ENCODE data around the gene CGB8. TPM values are rescaled to one million over a fixed set of nuclear protein-coding genes. Genes with fewer than 3 reads are reported as not detected.
"Not testable (repeated sequence)": the region's sequence is repeated elsewhere in the genome, so short reads cannot be mapped to it uniquely, and the experiment has no call there.

Gene CGB8
- total RNA-seq, 1 donor from 2014 or later, result not detected

GRCh38 chr19:49036815-49037214 is 12.1 kb downstream of the CGB8 start, which contains the start of gene CGB1:
TSS of gene CGB1 (minus strand) at chr19:49036895. CDS start at chr19:49036711, 184 bp downstream.
- H3K4me3 Mint-ChIP-seq; H3K27me3 Mint-ChIP-seq (ENCODE audit: insufficient read depth); DNase-seq (ENCODE audit: low spot score); H3K27ac Mint-ChIP-seq; H3K9me3 Mint-ChIP-seq; H3K36me3 Mint-ChIP-seq (ENCODE audit: low read depth); H3K4me1 Mint-ChIP-seq (ENCODE audit: low read depth); intact Hi-C loops (cut with micrococcal nuclease): not testable (repeated sequence)

GRCh38 chr19:49031642-49032301 is 17.1 kb downstream of the CGB8 start, which contains the start of gene CGB2:
TSS of gene CGB2 (plus strand) at chr19:49031890. CDS start at chr19:49032096, 206 bp downstream.
- peak; percentile 61 for DNase-seq (ENCODE audit: low spot score)
- H3K27ac Mint-ChIP-seq, result peak within 1 kb of the TSS; percentile 34
- not testable (repeated sequence) for H3K9me3 Mint-ChIP-seq; H3K27me3 Mint-ChIP-seq (ENCODE audit: insufficient read depth); H3K36me3 Mint-ChIP-seq (ENCODE audit: low read depth); H3K4me1 Mint-ChIP-seq (ENCODE audit: low read depth)
- peak within 1 kb of the TSS; percentile 35 for H3K4me3 Mint-ChIP-seq
- intact Hi-C loops (cut with micrococcal nuclease), result loop anchor here (5.0 kb wide), 1 partner anchor 39 kb away; the partner anchor contains the start of genes GYS1 and RUVBL2

GRCh38 chr19:49030323-49030722 is 18.6 kb downstream of the CGB8 start:
- DNase-seq (ENCODE audit: low spot score); H3K9me3 Mint-ChIP-seq; H3K27ac Mint-ChIP-seq; H3K4me3 Mint-ChIP-seq; H3K27me3 Mint-ChIP-seq (ENCODE audit: insufficient read depth); H3K36me3 Mint-ChIP-seq (ENCODE audit: low read depth); H3K4me1 Mint-ChIP-seq (ENCODE audit: low read depth): not testable (repeated sequence)
- intact Hi-C loops (cut with micrococcal nuclease), result loop anchor here (5.0 kb wide), 1 partner anchor 38 kb away; the partner anchor contains the start of genes GYS1 and RUVBL2

- H3K4me1 Mint-ChIP-seq (ENCODE audit: low read depth); H3K36me3 Mint-ChIP-seq (ENCODE audit: low read depth); H3K9me3 Mint-ChIP-seq; H3K4me3 Mint-ChIP-seq; H3K27me3 Mint-ChIP-seq (ENCODE audit: insufficient read depth); DNase-seq (ENCODE audit: low spot score); H3K27ac Mint-ChIP-seq: not testable (repeated sequence)
- intact Hi-C loops (cut with micrococcal nuclease), result loop anchor here (5.0 kb wide), 1 partner anchor 37 kb away; the partner anchor contains the start of genes GYS1 and RUVBL2
Measured at GRCh38 chr19:49029749-49030148, 19.2 kb downstream of the CGB8 start.

- not testable (repeated sequence) for H3K27me3 Mint-ChIP-seq (ENCODE audit: insufficient read depth); H3K4me1 Mint-ChIP-seq (ENCODE audit: low read depth)
Measured at GRCh38 chr19:49028686-49029085, 20.2 kb downstream of the CGB8 start.

GRCh38 chr19:49025599-49025998 is 23.3 kb downstream of the CGB8 start:
- H3K36me3 Mint-ChIP-seq (ENCODE audit: low read depth); H3K9me3 Mint-ChIP-seq; H3K4me3 Mint-ChIP-seq; H3K27me3 Mint-ChIP-seq (ENCODE audit: insufficient read depth); H3K27ac Mint-ChIP-seq; DNase-seq (ENCODE audit: low spot score); intact Hi-C loops (cut with micrococcal nuclease): not testable (repeated sequence)
- H3K4me1 Mint-ChIP-seq (ENCODE audit: low read depth), result peaks cover 10% of the 10 kb centered on the region

More at GRCh38 chr19:49028686-49029085, 20.2 kb downstream of the CGB8 start:
- H3K9me3 Mint-ChIP-seq; DNase-seq (ENCODE audit: low spot score); H3K36me3 Mint-ChIP-seq (ENCODE audit: low read depth); H3K27ac Mint-ChIP-seq; H3K4me3 Mint-ChIP-seq; intact Hi-C loops (cut with micrococcal nuclease): not testable (repeated sequence)

GRCh38 chr19:49025088-49025487 is 23.8 kb downstream of the CGB8 start:
- intact Hi-C loops (cut with micrococcal nuclease); H3K36me3 Mint-ChIP-seq (ENCODE audit: low read depth); DNase-seq (ENCODE audit: low spot score); H3K9me3 Mint-ChIP-seq; H3K27ac Mint-ChIP-seq; H3K4me3 Mint-ChIP-seq: not testable (repeated sequence)
- peaks cover 10% of the 10 kb centered on the region for H3K4me1 Mint-ChIP-seq (ENCODE audit: low read depth)
- peaks cover 13% of the 10 kb centered on the region for H3K27me3 Mint-ChIP-seq (ENCODE audit: insufficient read depth)

- H3K36me3 Mint-ChIP-seq (ENCODE audit: low read depth); intact Hi-C loops (cut with micrococcal nuclease); DNase-seq (ENCODE audit: low spot score); H3K27ac Mint-ChIP-seq; H3K4me3 Mint-ChIP-seq; H3K9me3 Mint-ChIP-seq: not testable (repeated sequence)
- Mint-ChIP-seq H3K27me3 (ENCODE audit: insufficient read depth) (peaks cover 16% of the 10 kb centered on the region), H3K4me1 (ENCODE audit: low read depth) (peaks cover 13% of the 10 kb centered on the region)
Measured at GRCh38 chr19:49024233-49024632, 24.7 kb downstream of the CGB8 start, which contains the start of gene CGB3. TSS of gene CGB3 (minus strand) at chr19:49024333. CDS start at chr19:49023971, 362 bp downstream.

GRCh38 chr19:49022116-49022515 is 26.8 kb downstream of the CGB8 start:
- Mint-ChIP-seq H3K9me3 (no peaks in the 10 kb centered on the region), H3K4me3 (no peak overlapping the region), H3K36me3 (ENCODE audit: low read depth) (peaks cover 3% of the 10 kb centered on the region), H3K27me3 (ENCODE audit: insufficient read depth) (peaks cover 20% of the 10 kb centered on the region), H3K4me1 (ENCODE audit: low read depth) (peaks cover 20% of the 10 kb centered on the region), H3K27ac (no peak overlapping the region)
- intact Hi-C loops (cut with micrococcal nuclease), result no loop called here
- DNase-seq (ENCODE audit: low spot score), result no peak

GRCh38 chr19:49020931-49021895 is 27.7 kb downstream of the CGB8 start:
- H3K27ac Mint-ChIP-seq, result peak overlapping the region; percentile 3

GRCh38 chr19:49020342-49020741 is 28.6 kb downstream of the CGB8 start:
- Mint-ChIP-seq H3K27me3 (ENCODE audit: insufficient read depth) (peaks cover 20% of the 10 kb centered on the region), H3K36me3 (ENCODE audit: low read depth) (peaks cover 9% of the 10 kb centered on the region), H3K27ac (no peak overlapping the region)

More at GRCh38 chr19:49020931-49021895, 27.7 kb downstream of the CGB8 start:
- Mint-ChIP-seq H3K36me3 (ENCODE audit: low read depth) (peaks cover 3% of the 10 kb centered on the region), H3K9me3 (no peaks in the 10 kb centered on the region), H3K27me3 (ENCODE audit: insufficient read depth) (peaks cover 20% of the 10 kb centered on the region), H3K4me3 (no peak overlapping the region), H3K4me1 (ENCODE audit: low read depth) (peaks cover 20% of the 10 kb centered on the region)
- DNase-seq (ENCODE audit: low spot score), result no peak
- intact Hi-C loops (cut with micrococcal nuclease), result no loop called here

GRCh38 chr19:49019242-49019932 is 29.5 kb downstream of the CGB8 start:
- peak overlapping the region; percentile 44 for H3K27ac Mint-ChIP-seq
- no peaks in the 10 kb centered on the region for H3K9me3 Mint-ChIP-seq
- H3K36me3 Mint-ChIP-seq (ENCODE audit: low read depth), result peaks cover 9% of the 10 kb centered on the region
- H3K4me1 Mint-ChIP-seq (ENCODE audit: low read depth), result peaks cover 20% of the 10 kb centered on the region
- intact Hi-C loops (cut with micrococcal nuclease), result loop anchor here (1.0 to 2.0 kb wide), 2 partner anchors 26 to 37 kb away; partner anchors contain the start of genes CGB7, GYS1 and RUVBL2
- H3K27me3 Mint-ChIP-seq (ENCODE audit: insufficient read depth), result peaks cover 20% of the 10 kb centered on the region
- peak; percentile 48 for DNase-seq (ENCODE audit: low spot score)
- H3K4me3 Mint-ChIP-seq, result peak overlapping the region; percentile 84

More at GRCh38 chr19:49020342-49020741, 28.6 kb downstream of the CGB8 start:
- Mint-ChIP-seq H3K4me1 (ENCODE audit: low read depth) (peaks cover 20% of the 10 kb centered on the region), H3K4me3 (no peak overlapping the region), H3K9me3 (no peaks in the 10 kb centered on the region)
- intact Hi-C loops (cut with micrococcal nuclease), result no loop called here
- no peak for DNase-seq (ENCODE audit: low spot score)

All from activated T-helper 1 cell treated with anti-CD3 and anti-CD28 coated beads, Interleukin-12 subunit alpha, Interleukin-12 subunit beta, Interleukin-2, Interleukin-4 antibody, amounts not matched to agents 30 ng/mL and 10 ng/mL and 1 ng/mL, durations not matched to agents 14 hours and 24 hours and 36 hours (primary cell).